Activated T-helper 1 cell treated with anti-CD3 and anti-CD28 coated beads, Interleukin-12 subunit alpha, Interleukin-12 subunit beta, Interleukin-2, Interleukin-4 antibody, amounts not matched to agents 30 ng/mL and 10 ng/mL and 1 ng/mL, durations not matched to agents 14 hours and 24 hours and 36 hours (primary cell): ENCODE measurements around the gene RGS9BP. TPM values are rescaled to one million over a fixed set of nuclear protein-coding genes. Genes with fewer than 3 reads are reported as not detected.

ENCODE experiments used
- DNase-seq: peaks from one replicate; pipeline ENCODE4 v3.0.0; 2021; ENCODE audit warnings: low spot score
- H3K27ac Mint-ChIP-seq: one replicate; pipeline ENCODE4 v1.8.0; 2021; ENCODE audit warnings: mild to moderate bottlenecking, mixed read lengths
- H3K27me3 Mint-ChIP-seq: one replicate; pipeline ENCODE4 v1.8.0; 2022; ENCODE audit warnings: mild to moderate bottlenecking, moderate library complexity, mixed read lengths; ENCODE audit not compliant: insufficient read depth
- H3K36me3 Mint-ChIP-seq: one replicate; pipeline ENCODE4 v1.8.0; 2021; ENCODE audit warnings: low read depth, mixed read lengths
- H3K4me1 Mint-ChIP-seq: one replicate; pipeline ENCODE4 v1.8.0; 2021; ENCODE audit warnings: low read depth, mixed read lengths
- H3K4me3 Mint-ChIP-seq: one replicate; pipeline ENCODE4 v1.8.0; 2021; ENCODE audit warnings: mild to moderate bottlenecking, moderate library complexity, mixed read lengths
- H3K9me3 Mint-ChIP-seq: one replicate; pipeline ENCODE4 v1.8.0; 2021; ENCODE audit warnings: mixed read lengths
- intact Hi-C: fragments of 100-400 bp; cut with micrococcal nuclease; formaldehyde crosslinking; loops from one replicate; pipeline ENCODE4 v1.15.1; 2024
- total RNA-seq: library from RNA; stranded (reverse); gene quantifications from 2 replicates; pipeline ENCODE4 v1.2.3, GENCODE V29; 2022

Gene RGS9BP
- total RNA-seq, 1 donor from 2014 or later: not detected

GRCh38 chr19:32717496-32717895 lies 41.8 kb downstream of the RGS9BP start:
- Mint-ChIP-seq H3K4me3 (no peak overlapping the region), H3K27ac (no peak overlapping the region), H3K27me3 (no peaks in the 10 kb centered on the region), H3K9me3 (peaks cover 4% of the 10 kb centered on the region), H3K4me1 (no peaks in the 10 kb centered on the region), H3K36me3 (peaks cover 19% of the 10 kb centered on the region)
- intact Hi-C loops: no loop called here
- DNase-seq: no peak

- Mint-ChIP-seq H3K36me3 (peaks cover 14% of the 10 kb centered on the region), H3K4me1 (no peaks in the 10 kb centered on the region), H3K4me3 (no peak overlapping the region), H3K27ac (no peak overlapping the region), H3K9me3 (peaks cover 4% of the 10 kb centered on the region), H3K27me3 (no peaks in the 10 kb centered on the region)
- intact Hi-C loops: no loop called here
- DNase-seq: no peak
Observed at GRCh38 chr19:32718286-32718685, 42.6 kb downstream of the RGS9BP start.

- intact Hi-C loops: no loop called here
- Mint-ChIP-seq H3K4me3 (no peak within 1 kb of the TSS), H3K36me3 (peaks cover 9% of the 10 kb centered on the region), H3K4me1 (no peaks in the 10 kb centered on the region), H3K27me3 (peaks cover 5% of the 10 kb centered on the region), H3K27ac (no peak within 1 kb of the TSS), H3K9me3 (peaks cover 4% of the 10 kb centered on the region)
- DNase-seq: no peak
Observed at GRCh38 chr19:32719611-32720059, 44.0 kb downstream of the RGS9BP start, which contains the start of gene TDRD12. TDRD12 (plus strand) TSS chr19:32719767; CDS start chr19:32720073, 306 bp downstream.

DNA sequence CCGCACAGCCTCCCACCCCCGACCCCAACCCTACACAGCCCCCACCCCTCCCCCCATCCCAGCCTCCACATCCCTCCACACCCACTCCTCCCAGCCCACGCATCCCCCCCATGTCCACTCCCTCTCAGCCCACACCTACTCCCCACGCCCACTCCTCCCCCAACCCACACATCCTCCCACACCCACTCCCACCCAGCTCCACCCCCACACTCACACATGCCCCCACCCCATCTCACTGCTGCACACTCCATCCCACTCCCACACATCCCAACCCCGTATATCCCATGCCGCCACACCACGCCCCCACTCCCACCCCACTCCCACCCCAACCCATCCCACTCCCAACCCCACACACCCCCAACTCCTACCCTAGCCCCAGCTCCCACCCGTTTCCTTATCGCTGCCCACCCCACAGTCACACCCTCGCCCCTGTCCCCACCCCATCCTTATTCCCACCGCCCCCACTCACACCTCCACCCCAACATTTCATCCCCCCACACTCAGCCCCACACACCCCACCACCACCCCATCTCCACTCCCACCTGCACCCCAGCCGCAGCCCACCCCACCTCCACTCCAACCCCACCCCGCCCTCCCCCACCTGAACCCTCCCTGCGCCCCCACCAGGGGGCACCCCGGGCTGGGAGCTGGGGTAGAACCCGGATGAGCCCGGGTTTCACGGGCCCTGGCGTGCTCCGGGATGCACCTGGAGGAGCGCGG lies 44.7 kb downstream of the RGS9BP start:
- Mint-ChIP-seq H3K9me3 (peaks cover 4% of the 10 kb centered on the region), H3K4me3 (no peak overlapping the region), H3K4me1 (no peaks in the 10 kb centered on the region), H3K27ac (no peak overlapping the region), H3K36me3 (peaks cover 5% of the 10 kb centered on the region), H3K27me3 (peaks cover 8% of the 10 kb centered on the region)
- intact Hi-C loops: no loop called here
- no peak for DNase-seq

DNA sequence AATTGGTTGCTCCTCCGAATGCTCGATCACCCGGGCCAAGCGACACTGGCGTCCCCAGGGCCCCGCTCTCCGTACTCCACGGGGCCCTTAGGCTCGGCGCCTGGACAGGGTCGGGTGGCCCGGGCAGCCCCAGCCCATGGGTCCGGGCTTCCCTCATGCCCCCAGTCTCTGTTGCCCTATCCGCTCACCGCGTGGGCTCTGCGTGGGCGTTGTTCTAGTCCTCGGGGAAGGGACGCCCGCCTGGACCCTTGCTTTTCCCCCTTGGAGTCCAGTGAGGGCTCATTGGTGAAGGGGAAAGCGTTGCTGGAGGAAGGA lies 45.2 kb downstream of the RGS9BP start:
- Mint-ChIP-seq H3K36me3 (peaks cover 5% of the 10 kb centered on the region), H3K9me3 (peaks cover 4% of the 10 kb centered on the region), H3K4me1 (no peaks in the 10 kb centered on the region), H3K4me3 (no peak overlapping the region), H3K27ac (no peak overlapping the region), H3K27me3 (peaks cover 8% of the 10 kb centered on the region)
- intact Hi-C loops: no loop called here
- DNase-seq: no peak

Other genes with a start within 250 kb of the RGS9BP start
- 203 TPM in 2 replicates for gene PDCD5, start 94.7 kb upstream of the RGS9BP start, total RNA-seq
- 28.2 and 28.7 TPM in 2 replicates for gene ANKRD27, start 668 bp upstream of the RGS9BP start, total RNA-seq
- gene NUDT19, start 16.0 kb downstream of the RGS9BP start, total RNA-seq: 24.4 and 26.2 TPM in 2 replicates
- gene TDRD12, start 43.9 kb downstream of the RGS9BP start, total RNA-seq: 0.18 and 0.20 TPM in 2 replicates
- gene SLC7A9, start 193.9 kb downstream of the RGS9BP start, total RNA-seq: 0.18 and 0.49 TPM in 2 replicates